Panc1 (cell line): Measurements from ENCODE around the gene ALDH5A1.

Experiments
- CTCF ChIP-seq: fragments of 450-650 bp; IDR thresholded peaks from 2 replicates; pipeline ENCODE4 v1.5.1; 2017; ENCODE audit warnings: mild to moderate bottlenecking
- POLR2AphosphoS5 ChIP-seq: IDR thresholded peaks from 2 replicates; pipeline ENCODE4 v1.6.1; 2012; ENCODE audit warnings: mild to moderate bottlenecking, low read depth, low read length, moderate library complexity
- SIN3A ChIP-seq: IDR thresholded peaks from 2 replicates; pipeline ENCODE4 v1.6.1; 2012; ENCODE audit warnings: low read depth, mild to moderate bottlenecking, low read length, moderate library complexity, borderline replicate concordance; ENCODE audit not compliant: insufficient read depth
- TCF7L2 ChIP-seq: IDR thresholded peaks from 2 replicates; pipeline ENCODE4 v1.6.1; 2011; ENCODE audit warnings: mild to moderate bottlenecking, low read depth, low read length, inconsistent platforms
- TF ChIP-seq, protein P1 (sequence below), 2 experiments: IDR thresholded peaks; 2 replicates each; pipeline ENCODE4 v1.6.1; 2011 to 2012; ENCODE audit warnings: low read depth in 2 of 2, control low read depth in 1 of 2, low read length in 1 of 2, mild to moderate bottlenecking in 1 of 2, moderate library complexity in 1 of 2; ENCODE audit not compliant: insufficient read depth in 1 of 2

DNA sequence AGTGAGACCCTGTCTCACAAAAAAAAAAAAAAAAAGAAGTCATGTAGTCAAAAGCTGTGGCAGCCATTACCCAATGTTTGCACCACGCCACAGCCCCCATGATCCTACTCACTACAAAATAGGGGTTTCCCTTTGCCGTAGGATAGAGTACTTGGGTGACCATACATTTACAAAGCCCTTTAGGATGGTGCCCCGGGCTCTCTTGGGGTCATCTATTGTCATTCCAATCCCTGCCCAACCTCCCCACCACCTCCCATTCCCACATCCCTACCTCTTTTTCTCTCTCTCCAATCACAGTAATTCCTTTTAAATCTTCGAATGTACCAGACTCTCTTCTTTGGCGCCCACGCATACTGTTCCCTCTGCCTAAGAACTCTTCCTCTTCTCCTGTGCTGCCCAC is 76.6 kb downstream of the ALDH5A1 start:
- TF ChIP-seq CTCF (no peak), SIN3A (no peak), POLR2AphosphoS5 (no peak), TCF7L2 (no peak)
- TF ChIP-seq, protein P1, sequence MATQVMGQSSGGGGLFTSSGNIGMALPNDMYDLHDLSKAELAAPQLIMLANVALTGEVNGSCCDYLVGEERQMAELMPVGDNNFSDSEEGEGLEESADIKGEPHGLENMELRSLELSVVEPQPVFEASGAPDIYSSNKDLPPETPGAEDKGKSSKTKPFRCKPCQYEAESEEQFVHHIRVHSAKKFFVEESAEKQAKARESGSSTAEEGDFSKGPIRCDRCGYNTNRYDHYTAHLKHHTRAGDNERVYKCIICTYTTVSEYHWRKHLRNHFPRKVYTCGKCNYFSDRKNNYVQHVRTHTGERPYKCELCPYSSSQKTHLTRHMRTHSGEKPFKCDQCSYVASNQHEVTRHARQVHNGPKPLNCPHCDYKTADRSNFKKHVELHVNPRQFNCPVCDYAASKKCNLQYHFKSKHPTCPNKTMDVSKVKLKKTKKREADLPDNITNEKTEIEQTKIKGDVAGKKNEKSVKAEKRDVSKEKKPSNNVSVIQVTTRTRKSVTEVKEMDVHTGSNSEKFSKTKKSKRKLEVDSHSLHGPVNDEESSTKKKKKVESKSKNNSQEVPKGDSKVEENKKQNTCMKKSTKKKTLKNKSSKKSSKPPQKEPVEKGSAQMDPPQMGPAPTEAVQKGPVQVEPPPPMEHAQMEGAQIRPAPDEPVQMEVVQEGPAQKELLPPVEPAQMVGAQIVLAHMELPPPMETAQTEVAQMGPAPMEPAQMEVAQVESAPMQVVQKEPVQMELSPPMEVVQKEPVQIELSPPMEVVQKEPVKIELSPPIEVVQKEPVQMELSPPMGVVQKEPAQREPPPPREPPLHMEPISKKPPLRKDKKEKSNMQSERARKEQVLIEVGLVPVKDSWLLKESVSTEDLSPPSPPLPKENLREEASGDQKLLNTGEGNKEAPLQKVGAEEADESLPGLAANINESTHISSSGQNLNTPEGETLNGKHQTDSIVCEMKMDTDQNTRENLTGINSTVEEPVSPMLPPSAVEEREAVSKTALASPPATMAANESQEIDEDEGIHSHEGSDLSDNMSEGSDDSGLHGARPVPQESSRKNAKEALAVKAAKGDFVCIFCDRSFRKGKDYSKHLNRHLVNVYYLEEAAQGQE (IDR thresholded peaks at IDR 0.05; ENCODE audit: insufficient read depth in 1 of 2, low read depth in 2 of 2, low read length in 1 of 2) = no peak
